Retinal pigment epithelial cell (primary cell): Measurements from ENCODE around the gene C2.
A peak's percentile ranks its signal among the peaks of the same experiment; 100 is the strongest.
"Not testable (repeated sequence)": the region's sequence is repeated elsewhere in the genome, so short reads cannot be mapped to it uniquely, and the experiment has no call there.

ENCODE experiments used
- DNase-seq: peaks from one replicate; pipeline ENCODE4 v3.0.0-alpha.2; 2010; ENCODE audit warnings: low read depth
- H3K4me3 ChIP-seq: 2 replicates; pipeline ENCODE4 v1.5.1; 2011; ENCODE audit warnings: mild to moderate bottlenecking, low read length, control low read depth, moderate library complexity
- TF ChIP-seq, protein P1 (sequence below): conservative IDR thresholded peaks from 2 replicates; pipeline ENCODE4 v1.5.1; 2011; ENCODE audit warnings: low read depth, low read length, control low read depth, inconsistent platforms

Gene C2

DNA sequence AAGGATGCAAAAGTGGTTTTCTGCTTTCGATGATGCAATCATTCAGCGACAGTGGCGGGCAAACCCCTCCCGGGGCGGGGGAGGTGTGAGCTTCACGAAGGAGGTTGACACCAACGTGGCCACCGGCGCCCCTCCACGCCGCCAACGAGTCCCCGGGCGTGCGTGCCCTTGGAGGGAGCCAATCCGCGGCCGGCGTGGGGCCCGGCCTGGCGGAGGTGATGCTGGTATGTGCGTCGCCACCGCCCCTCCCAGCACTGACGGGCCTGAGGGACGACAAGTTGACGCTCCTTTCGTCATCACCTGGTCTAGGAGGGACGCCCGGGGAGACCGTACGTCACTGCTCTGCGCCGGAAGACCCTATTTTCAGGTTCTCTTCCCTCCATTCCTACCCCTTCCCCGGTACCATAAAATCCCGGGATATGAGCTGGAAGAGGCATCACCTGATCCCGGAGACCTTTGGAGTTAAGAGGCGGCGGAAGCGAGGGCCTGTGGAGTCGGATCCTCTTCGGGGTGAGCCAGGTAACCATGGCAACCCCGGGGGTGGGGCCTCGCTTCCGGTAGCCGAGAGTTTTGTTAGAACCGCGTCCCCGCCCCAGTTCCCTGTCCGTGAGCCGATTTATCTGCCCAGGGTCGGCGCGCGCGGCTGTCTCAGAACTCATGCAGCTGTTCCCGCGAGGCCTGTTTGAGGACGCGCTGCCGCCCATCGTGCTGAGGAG is 44.6 kb downstream of the C2 start, which contains the start of gene DXO:
Gene DXO (minus strand): TSS at position 146 of the 716 bp plus-strand sequence. CDS start 463 bp downstream, outside the sequence.
- peak; percentile 95 for DNase-seq
- TF ChIP-seq, protein P1, sequence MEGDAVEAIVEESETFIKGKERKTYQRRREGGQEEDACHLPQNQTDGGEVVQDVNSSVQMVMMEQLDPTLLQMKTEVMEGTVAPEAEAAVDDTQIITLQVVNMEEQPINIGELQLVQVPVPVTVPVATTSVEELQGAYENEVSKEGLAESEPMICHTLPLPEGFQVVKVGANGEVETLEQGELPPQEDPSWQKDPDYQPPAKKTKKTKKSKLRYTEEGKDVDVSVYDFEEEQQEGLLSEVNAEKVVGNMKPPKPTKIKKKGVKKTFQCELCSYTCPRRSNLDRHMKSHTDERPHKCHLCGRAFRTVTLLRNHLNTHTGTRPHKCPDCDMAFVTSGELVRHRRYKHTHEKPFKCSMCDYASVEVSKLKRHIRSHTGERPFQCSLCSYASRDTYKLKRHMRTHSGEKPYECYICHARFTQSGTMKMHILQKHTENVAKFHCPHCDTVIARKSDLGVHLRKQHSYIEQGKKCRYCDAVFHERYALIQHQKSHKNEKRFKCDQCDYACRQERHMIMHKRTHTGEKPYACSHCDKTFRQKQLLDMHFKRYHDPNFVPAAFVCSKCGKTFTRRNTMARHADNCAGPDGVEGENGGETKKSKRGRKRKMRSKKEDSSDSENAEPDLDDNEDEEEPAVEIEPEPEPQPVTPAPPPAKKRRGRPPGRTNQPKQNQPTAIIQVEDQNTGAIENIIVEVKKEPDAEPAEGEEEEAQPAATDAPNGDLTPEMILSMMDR: no peak
- H3K4me3 ChIP-seq: peak within 1 kb of the TSS; percentile 91

DNA sequence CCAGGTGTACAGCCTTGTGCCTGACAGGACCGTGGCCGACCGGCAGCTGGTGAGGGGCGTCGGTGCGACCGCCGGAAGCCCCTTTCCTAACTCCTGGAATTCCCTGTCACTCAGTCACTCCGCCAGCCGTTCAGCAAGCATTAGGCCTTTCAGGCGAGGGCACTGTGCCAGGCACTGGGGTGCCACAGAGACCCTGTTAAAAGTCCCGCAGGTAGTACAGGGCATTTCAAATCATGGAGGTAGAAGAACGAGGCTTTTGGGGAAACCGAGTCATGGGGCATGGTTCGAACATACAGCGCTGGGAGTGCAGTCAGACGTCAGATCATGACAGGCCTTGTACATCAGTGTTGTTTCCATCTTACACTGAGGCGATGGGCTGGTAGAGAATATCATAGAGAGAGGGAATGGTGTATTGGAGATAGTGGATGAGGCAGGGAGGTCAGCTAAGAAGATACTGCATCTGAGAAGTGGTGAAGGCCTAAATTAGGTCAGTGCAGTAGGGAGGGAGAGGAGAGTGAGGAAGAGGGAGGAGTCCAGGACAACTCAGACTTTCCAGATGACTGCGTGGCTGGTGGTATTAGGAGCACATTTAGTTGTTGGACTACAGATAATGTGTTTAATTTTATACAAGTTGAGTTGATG is 45.3 kb downstream of the C2 start:
- no peak for DNase-seq
- TF ChIP-seq, protein P1: no peak

DNA sequence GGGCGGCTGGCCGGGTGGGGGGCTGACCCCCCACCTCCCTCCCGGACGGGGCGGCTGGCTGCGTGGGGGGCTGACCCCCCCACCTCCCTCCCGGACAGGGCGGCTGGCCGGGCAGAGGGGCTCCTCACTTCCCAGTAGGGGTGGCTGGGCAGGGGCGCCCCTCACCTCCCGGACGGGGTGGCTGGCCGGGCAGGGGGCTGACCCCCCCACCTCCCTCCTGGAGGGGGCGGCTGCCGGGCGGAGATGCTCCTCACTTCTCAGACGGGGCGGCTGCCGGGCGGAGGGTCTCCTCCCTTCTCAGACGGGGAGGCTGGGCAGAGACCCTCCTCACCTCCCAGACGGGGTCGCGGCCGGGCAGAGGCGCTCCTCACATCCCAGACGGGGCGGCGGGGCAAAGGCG is 48.5 kb downstream of the C2 start:
- H3K4me3 ChIP-seq, DNase-seq: not testable (repeated sequence)

More for the DNA sequence above, 45.3 kb downstream of the C2 start:
- peak overlapping the region; percentile 91 for H3K4me3 ChIP-seq

DNA sequence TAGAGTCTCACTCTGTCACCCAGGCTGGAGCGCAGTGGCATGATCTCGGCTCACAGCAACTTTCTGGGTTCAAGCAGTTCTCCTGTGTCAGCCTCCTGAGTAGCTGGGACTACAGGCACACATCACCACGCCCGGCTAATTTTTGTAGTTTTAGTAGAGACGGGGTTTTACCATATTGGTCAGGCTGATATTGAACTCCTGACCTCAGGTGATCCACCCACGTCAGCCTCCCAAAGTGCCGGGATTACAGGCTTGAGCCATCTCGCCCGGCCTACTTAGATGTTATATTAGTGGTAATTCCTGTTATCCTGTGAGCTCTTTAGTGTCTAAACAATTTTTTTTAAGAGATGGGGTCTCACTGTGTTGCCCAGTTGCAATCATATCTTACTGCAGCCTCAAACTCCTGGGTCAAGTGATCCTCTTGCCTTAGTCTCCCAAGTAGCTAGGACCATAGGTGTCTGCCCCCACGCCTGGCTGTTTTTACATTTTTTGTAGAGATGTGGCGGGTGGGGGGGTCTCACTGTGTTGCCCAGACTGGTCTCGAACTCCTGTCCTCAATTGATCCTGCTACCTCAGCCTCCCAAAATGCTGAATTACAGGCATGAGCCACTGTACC is 50.4 kb downstream of the C2 start:
- no peak for DNase-seq
- H3K4me3 ChIP-seq: no peak overlapping the region
- TF ChIP-seq, protein P1: no peak

DNA sequence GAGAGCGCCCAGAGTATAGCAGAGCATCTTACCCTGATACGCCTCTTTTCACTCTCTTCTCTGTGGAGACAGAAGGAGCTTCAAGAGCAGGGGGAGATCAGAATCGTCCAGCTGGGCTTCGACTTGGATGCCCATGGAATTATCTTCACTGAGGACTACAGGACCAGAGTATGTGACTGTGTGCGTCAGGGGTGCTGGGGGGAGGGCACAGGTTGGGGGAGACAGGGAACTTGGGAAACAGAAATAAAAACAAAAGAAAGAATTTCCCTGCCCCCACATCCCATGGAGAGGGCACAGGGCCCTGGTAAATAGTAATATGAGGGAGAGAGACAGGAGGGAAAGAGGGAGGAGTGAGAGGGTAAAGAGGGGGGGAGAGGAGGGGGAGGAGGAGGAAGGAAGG is 51.3 kb downstream of the C2 start:
- DNase-seq: no peak
- TF ChIP-seq, protein P1: no peak
- H3K4me3 ChIP-seq: no peak overlapping the region

DNA sequence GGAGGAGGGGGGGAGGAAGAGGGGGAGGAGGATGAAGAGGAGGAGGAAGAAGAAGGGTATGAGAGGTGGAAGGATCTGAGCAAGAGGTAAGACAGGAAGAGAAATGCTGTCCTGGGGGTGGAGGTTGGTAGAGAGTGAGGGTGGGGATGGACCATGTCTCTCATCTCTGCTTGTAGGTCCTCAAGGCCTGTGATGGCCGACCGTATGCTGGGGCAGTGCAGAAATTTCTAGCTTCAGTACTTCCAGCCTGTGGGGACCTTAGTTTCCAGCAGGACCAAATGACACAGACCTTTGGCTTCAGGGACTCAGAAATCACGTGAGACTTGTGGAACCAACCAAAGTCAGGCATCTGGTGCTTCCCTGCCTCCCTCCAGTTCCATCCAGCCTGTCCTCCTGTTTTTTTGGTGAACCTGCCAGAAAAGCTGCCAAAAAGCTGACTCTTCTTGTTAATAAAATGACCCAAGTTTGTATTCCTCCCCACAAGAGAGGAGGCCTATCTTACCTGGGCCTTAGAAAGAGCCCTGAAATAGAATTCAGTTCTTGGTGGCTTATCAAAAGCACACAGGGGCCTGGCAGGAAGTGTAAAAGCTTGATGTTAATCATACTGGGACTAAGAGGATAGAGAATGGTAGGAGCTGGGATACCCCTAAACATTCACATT is 51.9 kb downstream of the C2 start:
- TF ChIP-seq, protein P1: no peak
- no peak for DNase-seq
- H3K4me3 ChIP-seq: no peak overlapping the region

DNA sequence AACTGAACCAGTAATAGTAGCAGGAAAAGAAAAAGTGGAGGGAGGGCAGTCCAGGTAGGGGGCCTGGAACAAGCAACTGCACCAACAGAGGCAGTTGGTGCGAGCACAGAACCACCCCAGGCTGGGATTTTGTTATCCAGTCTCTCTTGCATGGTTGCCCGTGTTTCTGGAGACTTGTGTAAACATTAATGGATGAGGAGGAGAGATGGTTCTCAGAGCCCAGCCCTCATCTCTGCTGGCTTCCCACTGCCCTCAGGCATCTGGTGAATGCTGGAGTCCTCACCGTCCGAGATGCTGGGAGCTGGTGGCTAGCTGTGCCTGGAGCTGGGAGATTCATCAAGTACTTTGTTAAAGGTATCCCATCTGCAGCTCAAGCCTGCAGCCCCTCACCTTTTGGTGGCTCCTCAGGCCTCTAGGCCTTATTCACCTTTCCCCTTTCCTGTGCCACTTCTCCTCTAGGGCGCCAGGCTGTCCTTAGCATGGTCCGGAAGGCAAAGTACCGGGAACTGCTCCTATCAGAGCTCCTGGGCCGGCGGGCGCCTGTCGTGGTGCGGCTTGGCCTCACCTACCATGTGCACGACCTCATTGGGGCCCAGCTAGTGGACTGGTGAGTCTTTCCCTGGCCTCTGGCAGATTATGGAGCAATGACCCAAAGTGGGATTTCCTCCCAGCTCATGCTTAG is 52.8 kb downstream of the C2 start:
- DNase-seq: not testable (repeated sequence)

DNA sequence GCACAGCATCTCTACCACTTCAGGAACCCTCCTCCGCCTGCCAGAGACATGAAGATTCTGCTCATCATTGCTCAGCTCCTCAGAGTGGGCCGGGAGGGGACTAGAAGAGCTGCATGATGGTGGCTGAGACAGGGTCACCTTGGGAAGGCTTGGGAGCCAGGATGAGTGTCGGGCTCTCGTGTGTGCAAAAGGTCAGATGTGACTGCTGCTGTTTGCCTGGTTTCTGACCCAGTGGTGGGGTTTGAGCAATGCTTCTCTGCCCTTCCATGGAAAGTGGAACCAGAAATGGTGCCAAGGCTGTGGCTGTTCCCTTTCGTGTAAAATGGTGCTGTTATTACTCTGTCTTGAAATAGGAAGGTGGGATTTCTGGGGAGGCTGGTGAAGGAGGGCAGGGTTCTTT is 53.5 kb downstream of the C2 start:
- DNase-seq, H3K4me3 ChIP-seq: not testable (repeated sequence)

More for the DNA sequence above, 52.8 kb downstream of the C2 start:
- H3K4me3 ChIP-seq: not testable (repeated sequence)

DNA sequence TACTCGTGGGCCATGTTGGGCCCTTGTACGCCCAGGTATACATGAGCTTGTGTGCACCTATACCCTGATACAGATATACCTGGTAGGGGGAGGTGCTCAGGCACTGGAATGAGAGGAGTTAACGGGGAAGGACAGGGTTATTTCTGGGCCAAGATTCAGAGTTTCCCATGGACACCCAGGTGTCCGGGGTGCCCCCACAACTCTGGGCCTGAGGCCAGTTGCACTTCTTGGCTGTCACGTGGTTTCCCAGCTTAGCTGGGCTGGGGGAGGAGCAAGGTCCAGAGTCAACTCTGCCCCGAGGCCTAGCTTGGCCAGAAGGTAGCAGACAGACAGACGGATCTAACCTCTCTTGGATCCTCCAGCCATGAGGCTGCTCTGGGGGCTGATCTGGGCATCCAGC is 54.2 kb downstream of the C2 start, which contains the start of gene C4A:
Gene C4A (plus strand): TSS at position 314 of the 400 bp plus-strand sequence. CDS start 51 bp downstream, at position 365.
- DNase-seq, H3K4me3 ChIP-seq: not testable (repeated sequence)

DNA sequence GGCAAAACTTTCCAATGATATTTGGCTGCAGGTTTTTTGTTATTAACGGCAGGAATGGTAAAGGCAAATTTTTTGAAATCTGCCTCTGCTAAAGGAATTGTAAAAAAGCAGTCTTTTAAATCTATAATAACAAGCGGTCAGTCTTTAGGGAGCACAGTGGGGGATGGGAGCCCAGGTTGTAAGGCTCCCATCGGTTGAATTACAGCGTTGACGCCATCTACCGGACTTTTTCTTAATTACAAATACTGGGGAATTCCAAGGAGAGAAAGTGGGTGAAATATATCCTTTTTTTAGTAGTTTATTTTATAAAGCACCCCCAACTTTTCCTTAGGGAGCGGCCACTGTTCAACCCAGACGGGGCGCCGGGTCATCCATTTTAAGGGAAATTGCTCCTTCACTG is 61.8 kb downstream of the C2 start:
- not testable (repeated sequence) for DNase-seq, H3K4me3 ChIP-seq

DNA sequence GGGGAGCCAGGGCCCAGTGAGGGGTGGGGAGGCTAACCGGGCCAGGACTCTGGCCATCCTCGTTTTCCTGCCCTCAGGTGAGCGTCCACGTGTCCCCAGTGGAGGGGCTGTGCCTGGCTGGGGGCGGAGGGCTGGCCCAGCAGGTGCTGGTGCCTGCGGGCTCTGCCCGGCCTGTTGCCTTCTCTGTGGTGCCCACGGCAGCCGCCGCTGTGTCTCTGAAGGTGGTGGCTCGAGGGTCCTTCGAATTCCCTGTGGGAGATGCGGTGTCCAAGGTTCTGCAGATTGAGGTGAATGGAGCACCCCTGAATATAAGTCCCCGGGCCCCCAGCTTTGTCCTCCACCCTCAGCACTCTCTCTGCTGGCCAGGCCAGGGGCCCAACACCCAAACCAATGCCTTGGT is 66.9 kb downstream of the C2 start:
- DNase-seq: not testable (repeated sequence)

More for the DNA sequence above, 66.9 kb downstream of the C2 start:
- H3K4me3 ChIP-seq: not testable (repeated sequence)
